Neuronal stem cell (in vitro differentiated cells): ENCODE measurements around the gene OMA1.

Source experiments
- DNase-seq: peaks from one replicate; pipeline ENCODE4 v3.0.0-alpha.2; 2013; ENCODE audit warnings: low spot score
- H2AFZ ChIP-seq: one replicate; pipeline ENCODE4 v1.6.1; 2013; ENCODE audit warnings: mild to moderate bottlenecking, low read length, inconsistent platforms
- H2AK5ac ChIP-seq: 2 replicates; pipeline ENCODE4 v1.6.1; 2013; ENCODE audit warnings: low read depth, mild to moderate bottlenecking, inconsistent platforms, low read length, moderate library complexity, mixed read lengths
- H2BK120ac ChIP-seq: 2 replicates; pipeline ENCODE4 v1.6.1; 2013; ENCODE audit warnings: low read depth, mild to moderate bottlenecking, inconsistent platforms, low read length, moderate library complexity, mixed read lengths
- H2BK12ac ChIP-seq: one replicate; pipeline ENCODE4 v1.6.1; 2013; ENCODE audit warnings: low read length, inconsistent platforms
- H2BK15ac ChIP-seq: 2 replicates; pipeline ENCODE4 v1.6.1; 2013; ENCODE audit warnings: mild to moderate bottlenecking, low read length, inconsistent platforms, mixed read lengths
- H2BK5ac ChIP-seq: one replicate; pipeline ENCODE4 v1.6.1; 2013; ENCODE audit warnings: inconsistent platforms, mild to moderate bottlenecking, low read length, moderate library complexity
- H3K14ac ChIP-seq: one replicate; pipeline ENCODE4 v1.6.1; 2013; ENCODE audit warnings: low read length, inconsistent platforms
- H3K18ac ChIP-seq: 2 replicates; pipeline ENCODE4 v1.6.1; 2013; ENCODE audit warnings: low read length, inconsistent platforms
- H3K23ac ChIP-seq: 2 replicates; pipeline ENCODE4 v1.6.1; 2013; ENCODE audit warnings: low read depth, mild to moderate bottlenecking, mixed read lengths, low read length, inconsistent platforms; ENCODE audit not compliant: poor library complexity
- H3K27ac ChIP-seq: replicated peaks from 3 replicates; pipeline ENCODE4 v1.5.1; 2013; ENCODE audit warnings: low read length, inconsistent platforms
- H3K27me3 ChIP-seq, 3 experiments: 2 replicates each; pipeline ENCODE4 v1.6.1; 2013; ENCODE audit warnings: low read length in 3 of 3, mild to moderate bottlenecking in 2 of 3, inconsistent platforms in 1 of 3, low read depth in 1 of 3, mixed read lengths in 1 of 3, moderate library complexity in 1 of 3; ENCODE audit not compliant: control insufficient read depth in 3 of 3, insufficient read depth in 3 of 3
- H3K36me3 ChIP-seq, 2 donors: replicated peaks in 1 of 2; 2 replicates each; pipeline ENCODE4 v1.6.1; 2013; ENCODE audit warnings: low read length in 2 of 2; ENCODE audit not compliant: control insufficient read depth in 2 of 2, insufficient read depth in 2 of 2
- H3K4ac ChIP-seq: 2 replicates; pipeline ENCODE4 v1.6.1; 2013; ENCODE audit warnings: inconsistent platforms, mild to moderate bottlenecking, low read length, moderate library complexity
- H3K4me1 ChIP-seq, 2 donors: 1 replicate in 1 of 2; 2 replicates in 1 of 2; pipeline ENCODE4 v1.6.1; 2013; ENCODE audit warnings: low read length in 2 of 2, low read depth in 1 of 2; ENCODE audit not compliant: control insufficient read depth in 2 of 2, insufficient read depth in 1 of 2
- H3K4me2 ChIP-seq: one replicate; pipeline ENCODE4 v1.6.1; 2013; ENCODE audit warnings: mild to moderate bottlenecking, low read length, inconsistent platforms; ENCODE audit not compliant: insufficient read depth, poor library complexity, severe bottlenecking
- H3K4me3 ChIP-seq, 2 donors: 2 replicates each; pipeline ENCODE4 v1.5.1; 2013; ENCODE audit warnings: low read length in 2 of 2, mild to moderate bottlenecking in 2 of 2, inconsistent platforms in 1 of 2, moderate library complexity in 1 of 2
- H3K79me1 ChIP-seq: one replicate; pipeline ENCODE4 v1.6.1; 2013; ENCODE audit warnings: low read depth, mild to moderate bottlenecking, inconsistent platforms, low read length, moderate library complexity
- H3K9ac ChIP-seq: one replicate; pipeline ENCODE4 v1.6.1; 2013; ENCODE audit warnings: mild to moderate bottlenecking, low read depth, low read length, inconsistent platforms; ENCODE audit not compliant: poor library complexity
- H3K9me3 ChIP-seq, 2 donors: replicated peaks in 1 of 2; 2 replicates each; pipeline versions ENCODE3 to v1.6.1; 2013; ENCODE audit warnings: low read length in 2 of 2, mild to moderate bottlenecking in 2 of 2, inconsistent platforms in 1 of 2, low read depth in 1 of 2, mixed read lengths in 1 of 2, moderate library complexity in 1 of 2; ENCODE audit not compliant: control insufficient read depth in 2 of 2, insufficient read depth in 1 of 2
- H4K8ac ChIP-seq: one replicate; pipeline ENCODE4 v1.6.1; 2013; ENCODE audit warnings: low read depth, mild to moderate bottlenecking, inconsistent platforms, low read length, moderate library complexity
- H4K91ac ChIP-seq: one replicate; pipeline ENCODE4 v1.6.1; 2013; ENCODE audit warnings: low read length, low read depth, mild to moderate bottlenecking, inconsistent platforms; ENCODE audit not compliant: poor library complexity
- WGBS, 2 donors: extraction: QIAGEN DNeasy Blood & Tissue Kit; methylation state at CpG; one replicate each; pipeline ENCODE4 v1.1.7; 2013; ENCODE audit warnings: missing lambda C conversion rate in 2 of 2, mixed read lengths in 1 of 2; ENCODE audit not compliant: insufficient read length in 2 of 2, insufficient replicate concordance in 1 of 2; ENCODE audit errors: extremely low coverage in 2 of 2; 5-methylcytosine and 5-hydroxymethylcytosine counted together

OMA1 gene

GRCh38 chr1:58590019-58590418 is 43.5 kb upstream of the OMA1 start:
- no peak overlapping the region for H3K27ac ChIP-seq
- H4K8ac ChIP-seq: no peak overlapping the region
- no peaks in the 10 kb centered on the region for H3K36me3 ChIP-seq
- H3K18ac ChIP-seq: no peak overlapping the region
- no peak overlapping the region for H2BK15ac ChIP-seq
- no peak overlapping the region for H3K4me2 ChIP-seq
- H3K9me3 ChIP-seq: no peaks in the 10 kb centered on the region
- no peak overlapping the region for H3K14ac ChIP-seq
- peaks cover 0 to 7% (median 0%) of the 10 kb centered on the region in 3 experiments for H3K27me3 ChIP-seq
- H4K91ac ChIP-seq: no peak overlapping the region
- no peak overlapping the region for H3K9ac ChIP-seq
- H2AFZ ChIP-seq: no peak overlapping the region
- no peak overlapping the region for H2BK12ac ChIP-seq
- no peak overlapping the region for H3K23ac ChIP-seq
- H2AK5ac ChIP-seq: no peak overlapping the region
- no peak overlapping the region for H2BK120ac ChIP-seq
- no peaks in the 10 kb centered on the region for H3K79me1 ChIP-seq
- H3K4me3 ChIP-seq: no peak overlapping the region
- no peak overlapping the region for H2BK5ac ChIP-seq
- no peak overlapping the region for H3K4ac ChIP-seq
- peaks cover 0 to 5% of the 10 kb centered on the region in 2 donors for H3K4me1 ChIP-seq
- DNase-seq: no peak

- no peak overlapping the region for H3K14ac ChIP-seq
- H2AFZ ChIP-seq: no peak overlapping the region
- no peak overlapping the region for H3K9ac ChIP-seq
- no peaks in the 10 kb centered on the region for H3K79me1 ChIP-seq
- H3K23ac ChIP-seq: no peak overlapping the region
- no peak overlapping the region for H4K91ac ChIP-seq
- H4K8ac ChIP-seq: no peak overlapping the region
- no peak overlapping the region for H3K4me2 ChIP-seq
- H3K4me1 ChIP-seq: peaks cover 0 to 5% of the 10 kb centered on the region in 2 donors
- no peak overlapping the region for H2BK120ac ChIP-seq
- H2AK5ac ChIP-seq: no peak overlapping the region
- no peak for DNase-seq
- no peak overlapping the region for H2BK12ac ChIP-seq
- no peak overlapping the region for H3K4ac ChIP-seq
- H3K27me3 ChIP-seq: peaks cover 0 to 12% (median 0%) of the 10 kb centered on the region in 3 experiments
- H3K27ac ChIP-seq: no peak overlapping the region
- H2BK15ac ChIP-seq: no peak overlapping the region
- no peak overlapping the region for H3K18ac ChIP-seq
- no peak overlapping the region for H2BK5ac ChIP-seq
- no CpG with 5 or more reads among the region's 5 CpGs for WGBS, 2 donors
- H3K9me3 ChIP-seq: no peaks in the 10 kb centered on the region
- no peak overlapping the region for H3K4me3 ChIP-seq
- H3K36me3 ChIP-seq: no peaks in the 10 kb centered on the region
Observed at GRCh38 chr1:58588396-58588795, 41.9 kb upstream of the OMA1 start.

- H3K4me1 ChIP-seq: peaks cover 0 to 5% of the 10 kb centered on the region in 2 donors
- no peak overlapping the region for H3K4ac ChIP-seq
Observed at GRCh38 chr1:58587667-58588066, 41.1 kb upstream of the OMA1 start.

GRCh38 chr1:58586271-58586670 is 39.7 kb upstream of the OMA1 start:
- H3K36me3 ChIP-seq: no peaks in the 10 kb centered on the region
- H3K4me2 ChIP-seq: no peak overlapping the region
- H3K4me3 ChIP-seq: peak overlapping the region in 1 of 2 donors; percentile 65
- no CpG with 5 or more reads among the region's 4 CpGs for WGBS, 2 donors
- H4K91ac ChIP-seq: no peak overlapping the region
- H3K14ac ChIP-seq: no peak overlapping the region
- H3K79me1 ChIP-seq: no peaks in the 10 kb centered on the region
- peak overlapping the region; percentile 13 for H2AFZ ChIP-seq
- no peak overlapping the region for H3K23ac ChIP-seq
- peaks cover 0 to 12% (median 0%) of the 10 kb centered on the region in 3 experiments for H3K27me3 ChIP-seq
- no peak overlapping the region for H2BK15ac ChIP-seq
- no peak overlapping the region for H2BK5ac ChIP-seq
- H3K4me1 ChIP-seq: peaks cover 0 to 3% of the 10 kb centered on the region in 2 donors
- H3K9me3 ChIP-seq: no peaks in the 10 kb centered on the region
- no peak overlapping the region for H3K9ac ChIP-seq
- H3K27ac ChIP-seq: no peak overlapping the region
- no peak overlapping the region for H2AK5ac ChIP-seq
- H2BK12ac ChIP-seq: no peak overlapping the region
- peak overlapping the region; percentile 29 for H4K8ac ChIP-seq
- H3K4ac ChIP-seq: no peak overlapping the region
- H3K18ac ChIP-seq: no peak overlapping the region
- DNase-seq: no peak
- no peak overlapping the region for H2BK120ac ChIP-seq

More at GRCh38 chr1:58587667-58588066, 41.1 kb upstream of the OMA1 start:
- WGBS, 2 donors: no CpG with 5 or more reads among the region's 2 CpGs
- Histone ChIP-seq H3K23ac (no peak overlapping the region), H2AFZ (no peak overlapping the region), H2AK5ac (no peak overlapping the region), H2BK120ac (no peak overlapping the region), H2BK12ac (no peak overlapping the region), H3K9me3 (no peaks in the 10 kb centered on the region), H2BK5ac (no peak overlapping the region), H4K91ac (no peak overlapping the region), H3K18ac (no peak overlapping the region), H3K14ac (no peak overlapping the region), H3K4me3 (no peak overlapping the region), H3K4me2 (no peak overlapping the region), H2BK15ac (no peak overlapping the region), H3K36me3 (no peaks in the 10 kb centered on the region), H3K27ac (no peak overlapping the region), H3K9ac (no peak overlapping the region), H4K8ac (no peak overlapping the region), H3K79me1 (no peaks in the 10 kb centered on the region), H3K27me3 (peaks cover 0 to 12% (median 0%) of the 10 kb centered on the region in 3 experiments)
- DNase-seq: no peak
